Hippocampal formation (tissue), 2 donors: ENCODE results near the gene GOLT1B.
"Not testable (repeated sequence)": the region's sequence is repeated elsewhere in the genome, so short reads cannot be mapped to it uniquely, and the experiment has no call there.

Experiments used
- DNase-seq, 2 donors: peaks; one replicate each; lab custom pipeline; 2025; lab: John Stamatoyannopoulos, UW

The GOLT1B gene

GRCh38 chr12:21501258-21502163 lies at the start of gene GOLT1B, which contains the start of gene RECQL:
Gene GOLT1B (plus strand): TSS chr12:21501789. CDS start chr12:21501924, 135 bp downstream.
Gene RECQL (minus strand): TSS chr12:21501635. CDS start chr12:21499570, 2,065 bp downstream.
- peak; percentile 90 to 98 for DNase-seq

- DNase-seq: no peak
Observed at GRCh38 chr12:21453312-21453852, 48.2 kb upstream of the GOLT1B start.

GRCh38 chr12:21456291-21456780 lies 45.3 kb upstream of the GOLT1B start:
- DNase-seq: no peak

- DNase-seq: no peak
Observed at GRCh38 chr12:21459474-21459873, 42.1 kb upstream of the GOLT1B start.

DNA sequence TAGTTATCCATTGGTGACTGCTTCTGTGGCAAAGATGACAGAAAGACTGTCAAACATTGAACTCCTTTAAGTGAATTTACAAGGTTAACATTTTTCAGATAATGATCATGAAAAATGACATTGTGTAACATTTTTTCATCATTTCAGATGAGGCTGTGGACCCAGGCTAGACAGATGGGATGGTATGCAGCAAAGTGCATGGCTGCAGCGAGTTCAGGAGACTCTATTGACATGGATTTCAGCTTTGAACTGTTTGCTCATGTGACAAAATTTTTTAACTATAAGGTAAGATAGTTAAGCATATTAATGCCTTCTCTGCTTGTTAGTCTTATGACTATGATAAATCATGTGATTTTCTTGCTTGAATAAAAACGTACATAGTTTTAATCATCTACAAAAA lies 34.3 kb upstream of the GOLT1B start:
- not testable (repeated sequence) for DNase-seq

DNA sequence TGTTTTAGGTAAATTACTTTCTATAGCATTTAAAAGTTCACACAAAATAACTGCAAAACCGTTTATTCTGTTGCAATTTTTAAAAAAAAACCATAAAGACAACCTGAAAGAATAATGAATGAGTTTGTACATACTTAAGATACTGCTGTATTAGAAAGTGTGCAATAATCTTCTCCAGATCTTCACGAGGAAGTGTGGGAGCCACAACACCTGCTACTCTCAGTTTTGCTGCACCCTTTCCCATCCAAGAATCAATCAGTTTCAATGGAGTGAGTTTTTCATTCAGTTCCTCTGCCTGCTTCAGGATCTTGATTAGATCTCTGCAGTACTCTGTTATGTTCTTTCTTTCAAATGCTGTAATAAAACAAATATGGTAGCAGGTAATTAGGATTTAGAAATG lies 30.3 kb upstream of the GOLT1B start:
- no peak for DNase-seq

GRCh38 chr12:21472197-21472823 lies 29.3 kb upstream of the GOLT1B start:
- no peak for DNase-seq

GRCh38 chr12:21475552-21475951 lies 26.0 kb upstream of the GOLT1B start:
- DNase-seq: no peak

GRCh38 chr12:21476949-21477348 lies 24.6 kb upstream of the GOLT1B start:
- no peak for DNase-seq

DNA sequence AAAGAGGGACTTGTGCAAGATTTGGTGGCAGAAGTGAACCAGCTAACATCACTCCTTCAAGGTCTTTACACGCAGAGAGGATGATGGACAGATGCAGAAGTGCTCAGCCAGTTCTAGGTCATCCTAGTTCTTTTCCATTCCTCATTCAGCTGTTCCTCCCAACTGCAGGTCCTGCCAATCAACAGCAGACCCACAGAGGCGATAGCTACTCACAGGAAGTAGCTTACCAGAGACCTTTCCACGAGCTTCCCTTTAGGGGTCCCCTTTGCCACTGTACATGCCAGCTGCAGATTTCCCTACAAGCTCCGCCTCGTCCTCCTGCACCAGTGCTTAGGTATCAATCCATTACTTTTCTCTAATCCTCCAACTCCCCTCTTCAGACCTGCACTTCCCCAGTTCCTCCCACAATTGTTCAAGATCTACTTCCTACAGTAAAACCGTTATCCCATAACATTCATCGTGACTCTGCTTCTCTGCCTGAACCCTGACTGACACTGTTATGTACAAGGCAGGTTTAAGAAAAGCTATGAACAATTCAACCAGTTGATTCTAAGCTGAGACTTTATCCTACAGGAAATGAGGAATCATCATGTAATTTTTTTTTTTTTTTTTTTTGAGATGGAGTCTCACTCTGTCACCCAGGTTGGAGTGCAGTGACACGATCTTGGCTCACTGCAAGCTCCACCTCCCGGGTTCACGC lies 22.7 kb upstream of the GOLT1B start:
- no peak for DNase-seq

DNA sequence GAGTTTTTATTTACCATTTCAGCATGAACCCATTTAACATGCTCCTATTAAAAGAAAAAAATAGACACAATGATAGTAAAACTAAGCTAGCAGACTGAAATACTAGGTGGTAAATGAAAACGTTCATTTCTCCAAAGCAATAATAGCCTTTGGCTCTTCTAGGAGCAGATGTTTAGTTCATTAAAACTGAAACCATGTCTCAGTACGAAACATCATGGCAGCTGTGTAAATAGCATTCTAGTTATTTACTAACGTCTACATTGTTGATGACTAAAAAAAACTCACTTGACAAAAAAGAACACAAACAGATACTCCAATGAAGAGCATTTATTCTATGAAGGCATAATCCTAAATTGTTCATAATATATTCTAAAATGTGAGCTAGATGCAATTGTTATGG lies 18.1 kb upstream of the GOLT1B start:
- no peak for DNase-seq

DNA sequence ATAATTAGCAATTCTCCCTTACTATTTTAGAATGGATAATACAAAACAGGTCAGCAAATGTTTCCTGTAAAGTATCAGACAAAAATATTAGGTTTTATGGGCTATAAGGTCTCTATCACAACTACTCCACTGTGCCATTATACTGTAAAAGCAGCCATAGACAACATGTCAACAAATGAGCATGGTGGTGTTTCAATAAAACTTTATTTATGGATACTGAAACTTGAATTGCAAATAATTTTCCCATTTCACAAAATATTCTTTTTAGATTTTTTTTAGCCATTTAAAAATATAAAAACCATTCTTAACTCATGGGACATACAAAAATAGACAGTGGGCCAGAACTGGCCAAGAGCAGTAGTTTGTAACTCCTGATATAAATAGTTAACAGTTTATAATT lies 15.6 kb upstream of the GOLT1B start:
- no peak for DNase-seq

- DNase-seq: no peak
Observed at GRCh38 chr12:21499765-21500164, 1.8 kb upstream of the GOLT1B start.

- DNase-seq: no peak
Observed at GRCh38 chr12:21500786-21501257, 767 bp upstream of the GOLT1B start.

DNA sequence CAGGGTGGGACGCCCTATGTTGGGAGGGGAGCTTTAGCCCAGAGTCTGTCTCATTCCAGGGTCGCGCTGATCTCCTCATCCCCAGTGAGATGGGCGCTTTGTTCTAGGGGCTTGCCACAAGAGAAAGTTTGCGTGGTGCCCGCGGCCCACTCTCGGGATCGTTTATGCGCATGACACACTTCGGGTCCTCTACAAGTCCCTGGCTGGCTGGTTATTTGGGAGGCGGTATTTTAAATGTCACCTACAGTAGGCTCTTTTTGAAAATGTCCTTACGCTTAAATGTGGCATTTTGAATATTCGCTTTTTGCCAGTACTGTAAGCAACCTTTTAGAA lies 541 bp downstream of the GOLT1B start:
- DNase-seq: no peak

DNA sequence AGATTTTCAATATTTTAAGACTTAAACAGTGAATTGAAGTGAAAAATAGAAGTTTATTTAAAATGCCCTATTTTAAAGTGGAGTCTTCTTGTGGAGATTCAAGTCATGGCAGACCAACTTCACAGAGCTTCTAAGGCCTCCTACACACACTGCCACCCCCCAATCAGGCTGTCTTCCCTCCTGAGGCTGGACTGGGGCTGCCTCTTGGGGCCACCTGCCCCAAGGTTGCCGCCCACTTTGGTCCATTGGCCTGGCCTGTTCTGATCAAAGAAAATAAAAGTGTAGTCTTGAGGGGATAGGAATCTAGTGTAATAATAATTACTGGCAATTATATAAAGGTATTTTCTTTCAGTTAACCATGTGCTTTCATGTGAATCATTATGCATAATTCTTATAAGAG lies 1.3 kb downstream of the GOLT1B start:
- no peak for DNase-seq

DNA sequence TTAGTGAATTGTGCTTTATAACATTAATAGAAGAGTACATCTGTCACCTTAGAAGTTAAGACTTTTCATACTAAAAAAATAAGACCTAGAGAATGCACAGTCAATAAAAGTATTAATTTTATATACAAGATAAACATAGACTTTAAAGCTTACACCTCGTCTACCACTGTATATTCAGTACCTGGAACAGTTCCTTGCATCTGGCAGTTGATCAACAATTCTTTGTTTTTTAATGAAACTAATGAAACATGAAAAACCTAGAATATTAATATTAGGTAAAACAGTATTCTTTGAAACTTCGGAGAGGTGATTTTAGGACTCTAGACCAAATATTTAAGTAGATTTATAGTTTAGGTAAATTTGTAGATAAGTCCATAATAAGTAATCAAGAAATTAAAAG lies 4.3 kb downstream of the GOLT1B start:
- DNase-seq: no peak

DNA sequence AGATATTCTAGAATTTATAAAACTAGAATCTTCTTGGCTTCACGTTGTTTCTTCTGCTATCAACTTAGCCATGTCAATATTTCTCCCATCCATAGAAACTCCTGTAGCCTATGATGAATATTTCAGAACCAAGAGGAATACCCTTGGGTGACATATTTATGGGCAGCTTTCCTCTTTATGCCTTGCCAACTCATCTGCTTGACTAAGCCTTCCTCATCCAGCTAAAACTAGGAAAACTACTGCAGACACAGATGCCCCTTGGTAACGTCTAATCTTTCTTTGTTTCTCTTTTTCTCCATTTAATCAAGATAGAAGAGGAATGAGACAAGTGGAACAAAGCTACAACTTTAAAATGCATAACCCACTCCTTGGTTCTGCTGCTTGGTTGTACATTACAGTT lies 6.3 kb downstream of the GOLT1B start:
- no peak for DNase-seq

DNA sequence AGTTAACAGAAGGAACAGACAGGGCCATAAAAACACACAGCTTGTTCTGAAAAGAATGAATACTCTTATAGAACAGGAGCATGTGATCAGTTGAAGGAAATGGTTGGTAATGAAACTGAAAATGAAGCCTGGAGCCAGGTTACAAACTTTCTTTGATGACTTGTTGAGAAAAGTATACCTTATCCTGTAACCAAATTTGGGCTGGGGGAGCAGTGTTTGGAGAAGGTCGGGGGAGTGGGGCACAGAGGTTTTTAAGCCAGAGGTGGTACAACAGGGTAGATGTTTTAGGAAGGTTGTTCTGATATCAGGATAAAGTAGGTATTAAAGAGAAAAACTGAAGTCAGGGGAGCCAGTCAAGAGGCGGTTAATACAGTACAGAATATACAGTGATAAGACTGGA lies 8.2 kb downstream of the GOLT1B start:
- no peak for DNase-seq

DNA sequence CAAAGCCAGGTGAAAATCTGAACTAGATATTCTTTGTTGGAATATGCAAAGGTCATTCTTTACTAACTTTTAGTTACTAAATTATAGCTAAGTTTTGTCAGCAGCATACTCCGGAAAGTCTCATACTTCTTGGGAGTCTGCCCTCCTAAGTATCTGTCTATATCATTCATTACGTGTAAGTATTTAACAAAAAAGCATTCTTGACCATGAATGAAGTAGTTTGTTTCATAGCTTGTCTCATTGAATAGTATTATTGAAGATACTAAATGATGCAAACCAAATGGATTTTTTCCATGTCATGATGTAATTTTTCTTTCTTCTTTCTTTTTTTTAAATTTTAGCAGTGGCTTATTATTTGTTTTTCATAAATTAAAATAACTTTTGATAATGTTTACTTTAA lies 14.7 kb downstream of the GOLT1B start:
- no peak for DNase-seq

- no peak for DNase-seq
Observed at GRCh38 chr12:21518451-21518850, 16.9 kb downstream of the GOLT1B start.

GRCh38 chr12:21521541-21521940 lies 20.0 kb downstream of the GOLT1B start:
- DNase-seq: no peak
